Brain pericyte (primary cell): Measurements from ENCODE around the gene ITPKC.
"Not testable (repeated sequence)": the region's sequence is repeated elsewhere in the genome, so short reads cannot be mapped to it uniquely, and the experiment has no call there.

Experiments
- DNase-seq: peaks from one replicate; pipeline ENCODE4 v3.0.0-alpha.2; 2012; ENCODE audit warnings: low read depth, low spot score

The ITPKC gene

DNA sequence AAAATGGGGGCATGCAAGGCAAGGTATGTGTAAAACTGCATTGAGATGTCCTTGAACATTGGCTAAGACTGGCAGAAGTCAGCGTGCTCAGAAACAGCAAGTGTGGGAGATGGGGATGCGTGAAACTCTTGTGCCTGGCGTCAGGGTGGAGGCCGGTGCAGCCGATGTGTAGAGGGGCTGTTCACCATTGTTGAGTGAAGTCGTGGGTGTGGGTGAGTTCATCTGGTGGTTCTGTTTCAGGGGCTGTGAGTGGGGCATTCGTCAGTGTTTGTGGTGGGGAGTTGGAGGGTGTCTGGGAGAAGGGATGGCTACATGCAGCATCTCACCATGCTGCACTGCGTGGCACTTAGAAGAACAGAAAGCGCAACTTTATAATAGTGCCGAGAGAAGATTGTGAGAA is 47.1 kb downstream of the ITPKC start:
- no peak for DNase-seq

- not testable (repeated sequence) for DNase-seq
Measured at GRCh38 chr19:40766385-40766784, 49.5 kb downstream of the ITPKC start.

DNA sequence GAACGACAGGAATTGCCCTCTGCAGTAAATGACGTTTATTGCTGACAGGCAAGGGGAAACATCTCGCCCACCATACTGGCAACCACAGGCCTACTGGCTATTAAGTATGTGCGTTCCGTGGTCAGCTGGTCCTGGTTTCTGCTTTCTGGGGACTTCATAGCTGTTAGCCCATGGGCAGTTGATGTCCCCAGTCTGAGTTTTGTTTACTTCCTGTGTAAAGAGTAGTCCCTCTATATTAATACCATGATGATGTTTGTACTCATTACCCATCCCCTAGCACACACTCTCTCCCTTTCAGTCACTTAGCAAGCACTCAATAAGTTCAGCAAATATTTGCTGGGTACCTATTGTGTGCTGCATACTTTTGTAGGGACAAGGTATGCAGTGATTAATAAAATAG is 52.0 kb downstream of the ITPKC start:
- no peak for DNase-seq

- DNase-seq = not testable (repeated sequence)
Measured at GRCh38 chr19:40771101-40771862, 54.4 kb downstream of the ITPKC start.

DNA sequence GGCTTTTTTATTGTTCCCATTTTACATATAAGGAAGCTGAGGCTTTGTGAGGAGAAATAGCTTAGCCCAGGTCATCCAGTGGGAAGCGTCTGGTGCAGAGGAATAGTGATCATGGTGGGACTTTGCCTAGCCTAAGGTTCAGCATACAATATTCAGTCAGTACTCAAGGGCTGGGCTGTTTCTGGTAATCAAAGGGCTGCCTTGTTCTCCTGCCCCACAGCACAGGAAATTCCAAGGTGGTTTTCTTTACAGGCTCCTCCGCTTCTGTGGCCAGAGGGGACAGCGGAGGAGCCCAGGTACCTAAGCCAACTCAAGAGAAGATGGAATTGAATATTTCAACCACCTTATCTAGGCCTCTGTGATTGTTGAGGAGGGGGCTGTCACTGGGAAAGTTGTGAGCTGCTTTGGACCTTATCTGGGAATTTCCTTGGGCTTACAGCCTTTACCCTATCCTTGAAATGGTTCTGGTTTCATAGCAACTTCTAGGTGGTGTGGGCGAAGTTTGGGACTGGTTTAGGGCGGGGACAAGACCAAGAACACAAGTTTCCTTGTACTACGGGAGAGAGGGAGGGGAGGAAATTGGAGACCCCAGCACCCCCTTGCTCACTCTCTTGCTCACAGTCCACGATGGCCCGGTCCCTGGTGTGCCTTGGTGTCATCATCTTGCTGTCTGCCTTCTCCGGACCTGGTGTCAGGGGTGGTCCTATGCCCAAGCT is 58.2 kb downstream of the ITPKC start, which contains the start of gene MIA:
TSS of gene MIA (plus strand) at position 606 of the 716 bp plus-strand sequence. CDS start at position 628, 22 bp downstream.
- no peak for DNase-seq

- no peak for DNase-seq
Measured at GRCh38 chr19:40775632-40776022, 58.7 kb downstream of the ITPKC start.

- no peak for DNase-seq
Measured at GRCh38 chr19:40776364-40776763, 59.5 kb downstream of the ITPKC start.

DNA sequence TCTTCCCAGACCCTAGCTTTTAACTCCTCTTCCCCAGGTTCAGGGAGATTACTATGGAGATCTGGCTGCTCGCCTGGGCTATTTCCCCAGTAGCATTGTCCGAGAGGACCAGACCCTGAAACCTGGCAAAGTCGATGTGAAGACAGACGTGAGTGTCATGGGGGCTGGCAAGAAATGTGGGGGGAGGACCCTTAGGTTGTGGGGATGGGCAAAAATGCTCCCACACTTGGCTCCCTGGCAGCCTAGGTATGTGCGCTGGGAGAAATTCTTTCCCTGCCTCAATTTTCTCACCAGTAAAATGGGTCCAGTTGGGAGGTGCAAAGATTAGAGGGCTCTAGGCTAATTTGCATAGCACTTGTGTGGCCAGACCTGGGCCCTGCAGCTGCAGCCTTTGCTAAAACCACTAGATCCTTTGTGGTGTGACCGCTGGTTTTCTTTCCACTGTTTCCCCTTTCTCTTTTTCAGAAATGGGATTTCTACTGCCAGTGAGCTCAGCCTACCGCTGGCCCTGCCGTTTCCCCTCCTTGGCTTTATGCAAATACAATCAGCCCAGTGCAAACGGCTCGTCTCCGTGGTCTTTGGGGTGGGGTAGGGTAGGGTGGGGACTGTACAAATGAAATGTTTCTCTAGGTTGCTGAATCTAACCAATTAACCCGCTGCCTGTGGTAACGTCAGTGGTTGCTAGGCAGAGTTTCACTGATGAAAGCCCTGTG is 60.2 kb downstream of the ITPKC start:
- DNase-seq = no peak

DNA sequence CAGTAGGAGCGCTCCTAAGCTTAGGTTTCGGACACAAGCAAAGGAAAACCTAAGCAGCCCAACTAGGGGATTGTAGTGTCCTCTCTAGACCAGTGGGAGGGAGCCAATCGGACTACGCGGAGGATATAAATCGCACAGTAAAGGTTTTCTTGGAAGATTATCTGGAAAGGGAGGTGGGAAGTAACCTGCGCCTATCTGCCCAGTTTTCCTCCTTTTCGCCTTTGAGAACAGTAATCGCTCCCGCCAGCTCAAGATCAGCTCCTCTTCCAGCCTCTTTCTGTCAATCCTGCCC is 60.7 kb downstream of the ITPKC start:
- peak; percentile 81 for DNase-seq

GRCh38 chr19:40777937-40778705 is 61.2 kb downstream of the ITPKC start, which contains the start of gene RAB4B:
Gene RAB4B (plus strand): TSS chr19:40778247. CDS start chr19:40778376, 129 bp downstream.
- DNase-seq = peak; percentile 99

- no peak for DNase-seq
Measured at GRCh38 chr19:40778706-40779284, 61.9 kb downstream of the ITPKC start.

- no peak for DNase-seq
Measured at GRCh38 chr19:40780582-40780981, 63.7 kb downstream of the ITPKC start.

DNA sequence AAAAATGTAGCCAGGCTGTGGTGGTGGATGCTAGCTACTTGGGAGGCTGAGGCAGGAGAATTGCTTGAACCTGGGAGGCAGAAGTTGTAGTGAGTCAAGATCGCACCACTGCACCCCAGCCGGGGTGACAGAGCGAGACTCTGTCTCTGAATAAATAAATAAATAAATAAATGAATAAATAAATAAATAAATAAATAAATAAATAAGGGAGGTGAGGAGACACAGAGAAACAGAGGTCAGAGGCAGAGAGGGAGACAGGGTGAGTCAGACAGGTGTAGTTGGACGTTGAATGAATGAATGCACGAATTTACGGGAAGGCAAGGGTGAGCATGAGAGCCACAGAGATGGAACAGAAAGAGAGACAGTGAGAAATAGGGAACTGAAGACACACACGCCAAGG is 64.2 kb downstream of the ITPKC start:
- no peak for DNase-seq

- no peak for DNase-seq
Measured at GRCh38 chr19:40783711-40784110, 66.8 kb downstream of the ITPKC start.

- not testable (repeated sequence) for DNase-seq
Measured at GRCh38 chr19:40784146-40784545, 67.2 kb downstream of the ITPKC start.

DNA sequence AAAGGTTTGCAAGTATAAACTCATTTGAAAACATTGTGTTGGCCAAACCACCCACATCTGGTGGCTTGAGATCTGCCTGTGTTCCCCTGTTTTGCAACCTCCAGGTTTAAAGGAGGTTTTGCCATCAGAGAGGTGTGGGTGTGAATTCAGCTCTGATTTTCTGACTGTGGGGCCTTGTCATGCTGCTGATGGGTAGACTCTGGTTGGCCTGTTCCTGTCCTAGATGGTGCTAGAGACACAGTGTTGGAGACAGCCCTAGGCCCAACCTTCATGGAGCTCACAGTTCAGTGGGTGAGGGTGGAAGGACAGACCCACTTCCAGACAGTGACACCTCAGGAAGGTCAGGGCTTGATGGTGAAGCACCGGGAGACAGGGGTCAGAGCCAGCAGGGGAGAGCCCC is 68.6 kb downstream of the ITPKC start:
- no peak for DNase-seq

DNA sequence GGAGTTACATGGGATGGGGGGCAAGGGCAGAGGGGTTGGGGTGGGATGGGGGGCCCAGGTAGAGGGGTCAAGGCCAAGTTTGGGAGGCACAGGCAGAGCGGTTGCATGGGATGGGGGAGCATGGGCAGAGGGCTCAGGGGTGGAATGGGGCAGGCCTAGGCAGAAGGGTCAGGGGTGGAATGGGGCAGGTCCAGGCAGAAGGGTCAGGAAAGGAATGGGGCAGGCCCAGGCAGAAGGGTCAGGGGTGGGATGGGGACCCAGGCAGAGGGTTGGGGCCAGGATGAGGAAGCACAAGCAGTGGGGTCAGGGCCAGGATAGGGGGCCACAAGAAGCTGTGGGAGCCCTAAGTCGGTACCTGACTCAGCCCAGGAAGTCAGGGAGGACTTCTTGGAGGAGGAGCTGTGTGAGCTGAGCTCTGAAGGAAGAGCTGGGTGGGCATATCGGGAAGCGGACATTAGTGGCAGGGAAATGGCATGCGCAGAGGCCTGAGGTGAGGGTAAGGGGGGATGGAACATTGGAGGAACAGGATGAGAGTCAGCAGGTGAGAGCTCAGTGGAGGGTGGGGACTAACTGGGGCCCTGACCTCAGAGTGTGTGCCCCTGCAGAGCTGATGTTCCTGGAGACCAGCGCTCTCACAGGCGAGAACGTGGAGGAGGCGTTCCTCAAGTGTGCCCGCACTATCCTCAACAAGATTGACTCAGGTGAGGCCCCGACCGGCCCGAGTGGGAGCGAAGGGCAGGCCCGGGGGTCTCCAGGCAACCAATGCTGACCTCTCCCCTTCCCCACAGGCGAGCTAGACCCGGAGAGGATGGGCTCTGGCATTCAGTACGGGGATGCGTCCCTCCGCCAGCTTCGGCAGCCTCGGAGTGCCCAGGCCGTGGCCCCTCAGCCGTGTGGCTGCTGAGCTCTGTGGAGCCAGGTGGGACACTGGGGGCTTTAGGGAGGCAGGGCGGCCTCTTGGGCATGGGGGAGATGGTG is 69.4 kb downstream of the ITPKC start:
- no peak for DNase-seq
